Prostate gland (tissue), 2 donors: ENCODE measurements around the gene ISL1.

Experiments used
- CTCF ChIP-seq, 4 experiments: fragments of 200-600 bp in 2 of 4; fragments of 450-650 bp in 2 of 4; sonication (generic) in 2 of 4; IDR thresholded peaks; 1 replicate in 3 of 4; 2 replicates in 1 of 4; pipeline ENCODE4 v1.5.1; 2016 to 2019; ENCODE audit warnings: antibody characterized with exemption in 4 of 4, mild to moderate bottlenecking in 2 of 4, moderate library complexity in 2 of 4
- POLR2A ChIP-seq: fragments of 450-650 bp; IDR thresholded peaks from one replicate; pipeline ENCODE4 v1.6.1; 2016; ENCODE audit warnings: antibody characterized with exemption, mild to moderate bottlenecking
- POLR2AphosphoS5 ChIP-seq: sonication (generic); formaldehyde crosslinking; IDR thresholded peaks from one replicate; pipeline ENCODE4 v1.6.1; 2017; ENCODE audit warnings: antibody characterized with exemption

- TF ChIP-seq CTCF (IDR thresholded peaks at IDR 0.05), result no peak
- no peak for TF ChIP-seq POLR2AphosphoS5
- TF ChIP-seq POLR2A, result no peak
These were observed 31.3 kb downstream of the ISL1 start for GRCh38 chr5:51414516-51414915.
